SK-N-SH (cell line): ENCODE results near the gene DUS2. TPM values are rescaled to one million over a fixed set of nuclear protein-coding genes. Genes with fewer than 3 reads are reported as not detected.

Experiments
- CTCF ChIA-PET: fragments of 300-600, 350-600 bp; formaldehyde crosslinking; extraction: SDS; loops from one replicate; lab custom pipeline; 2021; lab: Yijun Ruan, JAX
- POLR2A ChIA-PET: fragments of 350-600 bp; sonication (Branson Sonifier 250); formaldehyde crosslinking; extraction: SDS; loops from one replicate; lab custom pipeline; 2020; ENCODE audit warnings: antibody characterized with exemption, inconsistent platforms; lab: Yijun Ruan, JAX
- DNase-seq: peaks from one replicate; pipeline ENCODE4 v3.0.0; 2012
- H2AFZ ChIP-seq: fragments of 200-600 bp; sonication (generic); 2 replicates; pipeline ENCODE4 v1.8.1; 2016; ENCODE audit warnings: antibody characterized with exemption, mild to moderate bottlenecking, low read depth
- H3F3A ChIP-seq: fragments of 200-600 bp; sonication (generic); replicated peaks from 2 replicates; pipeline ENCODE3; 2016; ENCODE audit warnings: antibody characterized with exemption, mild to moderate bottlenecking; ENCODE audit not compliant: insufficient read depth
- H3K27ac ChIP-seq, 2 experiments: fragments of 200-500 bp in 1 of 2; fragments of 200-600 bp in 1 of 2; sonication (Bioruptor generic) in 1 of 2; sonication (generic), shearing (Covaris generic) in 1 of 2; 2 replicates each; pipeline versions ENCODE4 v1.5.1 to v1.6.1; 2014 to 2016; ENCODE audit warnings: low read depth in 2 of 2, inconsistent platforms in 1 of 2, low read length in 1 of 2, mild to moderate bottlenecking in 1 of 2, mixed read lengths in 1 of 2
- H3K27me3 ChIP-seq: fragments of 200-600 bp; sonication (generic), shearing (Covaris generic); 2 replicates; pipeline ENCODE4 v1.6.1; 2016; ENCODE audit warnings: mixed run types; ENCODE audit not compliant: insufficient read depth
- H3K36me3 ChIP-seq, 2 experiments: fragments of 200-500 bp in 1 of 2; fragments of 200-600 bp in 1 of 2; sonication (Bioruptor generic) in 1 of 2; sonication (generic) in 1 of 2; replicated peaks in 1 of 2; 2 replicates each; pipeline versions ENCODE3 to v1.5.1; 2014 to 2016; ENCODE audit warnings: low read length in 1 of 2, mild to moderate bottlenecking in 1 of 2; ENCODE audit not compliant: insufficient read depth in 2 of 2, control insufficient read depth in 1 of 2
- H3K4me1 ChIP-seq, 2 experiments: fragments of 200-500 bp in 1 of 2; fragments of 200-600 bp in 1 of 2; sonication (Bioruptor generic) in 1 of 2; sonication (generic), shearing (Covaris generic) in 1 of 2; 2 replicates each; pipeline versions ENCODE4 v1.5.1 to v1.6.1; 2014 to 2016; ENCODE audit warnings: low read depth in 1 of 2, low read length in 1 of 2, mixed run types in 1 of 2; ENCODE audit not compliant: insufficient read depth in 2 of 2, control insufficient read depth in 1 of 2
- H3K4me2 ChIP-seq: fragments of 200-600 bp; sonication (generic), shearing (Covaris generic); 2 replicates; pipeline ENCODE4 v1.6.1; 2017; ENCODE audit warnings: mixed run types
- H3K4me3 ChIP-seq, 2 experiments: fragments of 200-500 bp in 1 of 2; fragments of 200-600 bp in 1 of 2; sonication (Bioruptor generic) in 1 of 2; sonication (generic), shearing (Covaris generic) in 1 of 2; 2 replicates each; pipeline versions ENCODE4 v1.5.1 to v1.8.1; 2014 to 2016; ENCODE audit warnings: low read depth in 2 of 2, inconsistent platforms in 1 of 2, low read length in 1 of 2, mild to moderate bottlenecking in 1 of 2, mixed read lengths in 1 of 2, moderate library complexity in 1 of 2
- H3K79me2 ChIP-seq: fragments of 200-600 bp; sonication (generic); 2 replicates; pipeline ENCODE4 v1.8.1; 2017; ENCODE audit warnings: mild to moderate bottlenecking; ENCODE audit not compliant: insufficient read depth
- H3K9ac ChIP-seq: fragments of 200-600 bp; sonication (generic); 2 replicates; pipeline ENCODE4 v1.6.1; 2017; ENCODE audit warnings: mixed run types
- H3K9me2 ChIP-seq: fragments of 200-600 bp; sonication (generic); 2 replicates; pipeline ENCODE4 v1.6.1; 2017; ENCODE audit warnings: mixed run types
- H3K9me3 ChIP-seq: fragments of 200-600 bp; sonication (generic); 2 replicates; pipeline ENCODE4 v1.6.1; 2017; ENCODE audit warnings: mixed run types, mild to moderate bottlenecking, moderate library complexity
- H4K20me1 ChIP-seq: fragments of 200-600 bp; sonication (generic); 2 replicates; pipeline ENCODE4 v1.6.1; 2017; ENCODE audit warnings: mild to moderate bottlenecking, mixed run types; ENCODE audit not compliant: insufficient read depth
- CHD2 ChIP-seq: fragments of 150-350 bp; IDR thresholded peaks from 2 replicates; pipeline ENCODE4 v1.6.1; 2018; ENCODE audit warnings: low read length; ENCODE audit not compliant: partially characterized antibody
- ELF1 ChIP-seq: IDR thresholded peaks from 2 replicates; pipeline ENCODE4 v1.4.0; 2012
- EP300 ChIP-seq, 2 experiments: IDR thresholded peaks; 2 replicates each; pipeline versions ENCODE4 v1.4.0 to v1.6.1; 2012; ENCODE audit warnings: borderline replicate concordance in 1 of 2, low read depth in 1 of 2, low read length in 1 of 2
- FOXJ3 ChIP-seq: sonication (generic); formaldehyde crosslinking; IDR thresholded peaks from 2 replicates; pipeline ENCODE4 v1.5.1; 2020; ENCODE audit warnings: mild to moderate bottlenecking, missing genetic modification reagents
- GABPA ChIP-seq: IDR thresholded peaks from 2 replicates; pipeline ENCODE4 v1.4.0; 2012; ENCODE audit warnings: low read depth, mild to moderate bottlenecking
- GATA2 ChIP-seq: sonication (generic); formaldehyde crosslinking; IDR thresholded peaks from 2 replicates; pipeline ENCODE4 v1.5.0; 2020; ENCODE audit warnings: mild to moderate bottlenecking, missing genetic modification reagents
- JUND ChIP-seq: IDR thresholded peaks from 2 replicates; pipeline ENCODE4 v1.4.0; 2012
- MEF2A ChIP-seq: IDR thresholded peaks from 2 replicates; pipeline ENCODE4 v1.4.0; 2012; ENCODE audit warnings: low read depth, borderline replicate concordance
- MXI1 ChIP-seq: IDR thresholded peaks from 2 replicates; pipeline ENCODE4 v1.6.1; 2012; ENCODE audit warnings: mild to moderate bottlenecking, low read depth, low read length, improper control_type of control experiment
- NRF1 ChIP-seq: IDR thresholded peaks from 2 replicates; pipeline ENCODE4 v1.6.1; 2012; ENCODE audit warnings: low read depth, mild to moderate bottlenecking, low read length
- POLR2AphosphoS5 ChIP-seq: IDR thresholded peaks from 2 replicates; pipeline ENCODE4 v1.6.1; 2012; ENCODE audit warnings: low read depth, low read length
- RAD21 ChIP-seq: IDR thresholded peaks from 2 replicates; pipeline ENCODE4 v1.6.1; 2012; ENCODE audit warnings: mild to moderate bottlenecking, low read length
- RCOR1 ChIP-seq: fragments of 150-350 bp; IDR thresholded peaks from 2 replicates; pipeline ENCODE4 v1.6.1; 2017; ENCODE audit warnings: antibody characterized with exemption, low read length
- RFX5 ChIP-seq: IDR thresholded peaks from 2 replicates; pipeline ENCODE4 v1.6.1; 2012; ENCODE audit warnings: mild to moderate bottlenecking, improper control_type of control experiment, low read length
- TAF1 ChIP-seq: IDR thresholded peaks from 2 replicates; pipeline ENCODE4 v1.6.1; 2012; ENCODE audit warnings: low read depth, mild to moderate bottlenecking, low read length, moderate library complexity, borderline replicate concordance
- TEAD4 ChIP-seq: IDR thresholded peaks from 2 replicates; pipeline ENCODE4 v1.4.0; 2012; ENCODE audit warnings: mild to moderate bottlenecking, borderline replicate concordance; ENCODE audit not compliant: insufficient read depth
- WGBS: methylation state at CpG from one replicate; pipeline ENCODE4 v1.1.6; 2017; ENCODE audit warnings: low lambda C conversion rate; 5-methylcytosine and 5-hydroxymethylcytosine counted together
- polyA plus RNA-seq, 3 experiments: library from polyadenylated mRNA; depleted of rRNA; stranded (reverse); fragments of >200 nt; gene quantifications; 2 replicates each; pipeline ENCODE4 v1.2.3, GENCODE V29; 2012
- TF ChIP-seq, protein P1 (sequence below): IDR thresholded peaks from 2 replicates; pipeline ENCODE4; 2012
- TF ChIP-seq, protein P2 (sequence below): IDR thresholded peaks from 2 replicates; pipeline ENCODE4 v1.4.0; 2012; ENCODE audit warnings: low read depth, borderline replicate concordance
- TF ChIP-seq, protein P3 (sequence below): fragments of 150-350 bp; IDR thresholded peaks from 2 replicates; pipeline ENCODE4 v1.6.1; 2017; ENCODE audit warnings: antibody characterized with exemption, low read length, low read depth, borderline replicate concordance

DUS2 gene
- polyA plus RNA-seq, 1 of the 3 experiments (the other 2 are of a cell fraction): 16.1 TPM

DNA sequence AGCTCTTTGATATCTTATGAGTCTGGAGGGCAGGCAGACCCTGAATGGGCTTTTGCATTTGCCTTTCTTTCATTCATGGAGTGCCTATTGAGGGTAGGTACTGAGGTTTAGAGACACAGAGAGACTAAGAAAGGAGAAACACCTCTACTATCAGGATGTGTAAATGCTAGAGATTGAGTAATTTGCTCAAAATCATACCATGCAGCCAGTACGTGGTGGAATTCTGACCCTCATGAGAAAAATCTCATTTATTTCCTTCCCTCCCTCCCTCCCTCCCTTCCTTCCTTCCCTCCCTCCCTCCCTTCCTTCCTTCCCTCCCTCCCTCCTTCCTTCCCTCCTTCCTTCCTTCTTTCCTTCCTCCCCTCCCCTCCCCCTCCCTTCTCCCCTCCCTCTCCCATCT lies 43.7 kb downstream of the DUS2 start:
- H4K20me1 ChIP-seq: 0 out of 2 replicates have a peak, but pooled peaks cover 2% of the 10 kb centered on the region
- 88% methylated on average over 1 of the region's 1 CpG for WGBS
- peaks cover 39% of the 10 kb centered on the region for H3F3A ChIP-seq
- H3K4me3 ChIP-seq: no peak overlapping the region
- H3K4me2 ChIP-seq: no peak overlapping the region
- no peak overlapping the region for H3K9ac ChIP-seq
- H3K9me2 ChIP-seq: no peaks in the 10 kb centered on the region
- no peaks in the 10 kb centered on the region for H3K9me3 ChIP-seq
- no peaks in the 10 kb centered on the region for H3K79me2 ChIP-seq
- no peak overlapping the region for H3K27ac ChIP-seq
- CTCF ChIA-PET: interaction anchor here (1.0 kb wide), 1 partner anchor 17 kb away, joined by 3 read pairs; no protein-coding TSS in a partner anchor
- TF ChIP-seq MXI1: no peak
- TF ChIP-seq JUND: no peak
- no peak for TF ChIP-seq RAD21
- TF ChIP-seq RFX5: no peak
- TF ChIP-seq MEF2A: no peak
- TF ChIP-seq GATA2 (CRISPR knock-in tag): no peak
- no peak for TF ChIP-seq FOXJ3 (CRISPR knock-in tag)
- TF ChIP-seq TEAD4: no peak
- TF ChIP-seq RCOR1: no peak
- no peak for TF ChIP-seq POLR2AphosphoS5
- TF ChIP-seq, protein P1, sequence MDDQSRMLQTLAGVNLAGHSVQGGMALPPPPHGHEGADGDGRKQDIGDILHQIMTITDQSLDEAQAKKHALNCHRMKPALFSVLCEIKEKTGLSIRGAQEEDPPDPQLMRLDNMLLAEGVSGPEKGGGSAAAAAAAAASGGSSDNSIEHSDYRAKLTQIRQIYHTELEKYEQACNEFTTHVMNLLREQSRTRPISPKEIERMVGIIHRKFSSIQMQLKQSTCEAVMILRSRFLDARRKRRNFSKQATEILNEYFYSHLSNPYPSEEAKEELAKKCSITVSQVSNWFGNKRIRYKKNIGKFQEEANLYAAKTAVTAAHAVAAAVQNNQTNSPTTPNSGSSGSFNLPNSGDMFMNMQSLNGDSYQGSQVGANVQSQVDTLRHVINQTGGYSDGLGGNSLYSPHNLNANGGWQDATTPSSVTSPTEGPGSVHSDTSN: no peak
- POLR2A ChIA-PET: no interaction called here
- no peaks in the 10 kb centered on the region for H3K27me3 ChIP-seq
- H3K4me1 ChIP-seq: peaks cover 0 to 21% of the 10 kb centered on the region in 2 experiments; a peak in 2 of 4 replicates
- DNase-seq: no peak
- no peak overlapping the region for H2AFZ ChIP-seq
- peaks cover 11 to 19% of the 10 kb centered on the region in 2 experiments for H3K36me3 ChIP-seq

DNA sequence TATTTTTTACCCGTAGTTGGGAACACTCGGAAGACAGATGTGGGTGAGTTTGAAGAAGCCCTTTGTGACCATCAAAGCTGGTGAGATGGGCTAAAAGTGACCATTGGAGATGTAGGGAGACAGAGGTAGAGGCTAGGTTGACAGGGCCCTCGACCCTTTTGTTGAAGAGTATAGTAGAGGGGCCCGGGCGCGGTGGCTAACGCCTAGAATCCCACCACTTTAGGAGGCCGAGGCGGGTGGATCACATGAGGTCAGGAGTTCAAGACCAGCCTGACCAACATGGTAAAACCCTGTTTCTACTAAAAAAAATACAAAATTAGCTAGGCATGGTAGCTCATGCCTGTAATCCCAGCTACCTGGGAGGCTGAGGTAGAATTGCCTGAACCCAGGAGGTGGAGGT lies 45.8 kb downstream of the DUS2 start:
- TF ChIP-seq CHD2: no peak
- no peak for TF ChIP-seq MXI1
- TF ChIP-seq, protein P1: no peak
- no peak for TF ChIP-seq GABPA
- TF ChIP-seq MEF2A: no peak
- no peak for TF ChIP-seq TEAD4
- no peak for TF ChIP-seq ELF1
- TF ChIP-seq POLR2AphosphoS5: no peak
- no peak for TF ChIP-seq RAD21
- TF ChIP-seq NRF1: no peak
- no peak for TF ChIP-seq EP300 (IDR thresholded peaks at IDR 0.05; ENCODE audit: borderline replicate concordance in 1 of 2, low read depth in 1 of 2, low read length in 1 of 2)
- TF ChIP-seq GATA2 (CRISPR knock-in tag): no peak
- TF ChIP-seq, protein P2, sequence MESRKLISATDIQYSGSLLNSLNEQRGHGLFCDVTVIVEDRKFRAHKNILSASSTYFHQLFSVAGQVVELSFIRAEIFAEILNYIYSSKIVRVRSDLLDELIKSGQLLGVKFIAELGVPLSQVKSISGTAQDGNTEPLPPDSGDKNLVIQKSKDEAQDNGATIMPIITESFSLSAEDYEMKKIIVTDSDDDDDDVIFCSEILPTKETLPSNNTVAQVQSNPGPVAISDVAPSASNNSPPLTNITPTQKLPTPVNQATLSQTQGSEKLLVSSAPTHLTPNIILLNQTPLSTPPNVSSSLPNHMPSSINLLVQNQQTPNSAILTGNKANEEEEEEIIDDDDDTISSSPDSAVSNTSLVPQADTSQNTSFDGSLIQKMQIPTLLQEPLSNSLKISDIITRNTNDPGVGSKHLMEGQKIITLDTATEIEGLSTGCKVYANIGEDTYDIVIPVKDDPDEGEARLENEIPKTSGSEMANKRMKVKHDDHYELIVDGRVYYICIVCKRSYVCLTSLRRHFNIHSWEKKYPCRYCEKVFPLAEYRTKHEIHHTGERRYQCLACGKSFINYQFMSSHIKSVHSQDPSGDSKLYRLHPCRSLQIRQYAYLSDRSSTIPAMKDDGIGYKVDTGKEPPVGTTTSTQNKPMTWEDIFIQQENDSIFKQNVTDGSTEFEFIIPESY: no peak
- TF ChIP-seq, protein P3, sequence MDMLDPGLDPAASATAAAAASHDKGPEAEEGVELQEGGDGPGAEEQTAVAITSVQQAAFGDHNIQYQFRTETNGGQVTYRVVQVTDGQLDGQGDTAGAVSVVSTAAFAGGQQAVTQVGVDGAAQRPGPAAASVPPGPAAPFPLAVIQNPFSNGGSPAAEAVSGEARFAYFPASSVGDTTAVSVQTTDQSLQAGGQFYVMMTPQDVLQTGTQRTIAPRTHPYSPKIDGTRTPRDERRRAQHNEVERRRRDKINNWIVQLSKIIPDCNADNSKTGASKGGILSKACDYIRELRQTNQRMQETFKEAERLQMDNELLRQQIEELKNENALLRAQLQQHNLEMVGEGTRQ: no peak
- TF ChIP-seq TAF1: no peak
- 95% methylated on average over 9 of the region's 9 CpGs for WGBS
- Histone ChIP-seq H3K9ac (no peak overlapping the region), H3K9me2 (no peaks in the 10 kb centered on the region), H3K36me3 (peaks cover 9 to 20% of the 10 kb centered on the region in 2 experiments), H3F3A (peaks cover 30% of the 10 kb centered on the region), H3K4me2 (no peak overlapping the region), H3K27ac (no peak overlapping the region), H3K4me1 (peaks cover 0 to 29% of the 10 kb centered on the region in 2 experiments; a peak in 3 of 4 replicates), H3K4me3 (no peak overlapping the region), H2AFZ (no peak overlapping the region), H3K9me3 (no peaks in the 10 kb centered on the region), H3K27me3 (no peaks in the 10 kb centered on the region), H3K79me2 (no peaks in the 10 kb centered on the region), H4K20me1 (0 out of 2 replicates have a peak, but pooled peaks cover 2% of the 10 kb centered on the region)
- CTCF ChIA-PET: interaction anchor here (1.4 to 1.7 kb wide), 3 partner anchors 18 to 161 kb away, joined by 3 to 5 read pairs (median 3); no protein-coding TSS in a partner anchor
- POLR2A ChIA-PET: interaction anchor here (0.7 kb wide), 1 partner anchor 16 kb away, joined by 3 read pairs; no protein-coding TSS in a partner anchor
- no peak for DNase-seq
